Activated CD4-positive, alpha-beta memory T cell treated with anti-CD3 and anti-CD28 coated beads, Interleukin-2, amount 10 ng/mL, durations not matched to agents 7 days and 5 days (primary cell): ENCODE data around the gene PDE1C. TPM values are rescaled to one million over a fixed set of nuclear protein-coding genes. Genes with fewer than 3 reads are reported as not detected.

Experiments used
- CTCF ChIA-PET: fragments of 350-600 bp; sonication (Branson Sonifier 250); formaldehyde crosslinking; loops from one replicate; lab custom pipeline; 2021; ENCODE audit warnings: antibody characterized with exemption, inconsistent platforms; lab: Charles Lee
- POLR2A ChIA-PET: fragments of 350-600 bp; sonication (Branson Sonifier 250); formaldehyde crosslinking; loops from one replicate; lab custom pipeline; 2021; ENCODE audit warnings: antibody characterized with exemption; lab: Charles Lee
- DNase-seq: peaks from one replicate; pipeline ENCODE4 v3.0.0-alpha.2; 2020
- H3K27ac Mint-ChIP-seq: one replicate; pipeline ENCODE4 v1.8.0; 2021; ENCODE audit warnings: mild to moderate bottlenecking, mixed read lengths
- H3K27me3 Mint-ChIP-seq: one replicate; pipeline ENCODE4 v1.8.0; 2021; ENCODE audit warnings: mixed read lengths
- H3K36me3 Mint-ChIP-seq: one replicate; pipeline ENCODE4 v1.8.0; 2021; ENCODE audit warnings: low read depth, mixed read lengths
- H3K4me1 Mint-ChIP-seq: one replicate; pipeline ENCODE4 v1.8.0; 2021; ENCODE audit warnings: mixed read lengths
- H3K4me3 Mint-ChIP-seq: one replicate; pipeline ENCODE4 v1.8.0; 2021; ENCODE audit warnings: mild to moderate bottlenecking, mixed read lengths
- H3K9me3 Mint-ChIP-seq: one replicate; pipeline ENCODE4 v1.8.0; 2021; ENCODE audit warnings: mixed read lengths
- total RNA-seq, 2 experiments: library from RNA; stranded (reverse); gene quantifications; one replicate each; pipeline ENCODE4 v1.2.3, GENCODE V29; 2021

The PDE1C gene
- total RNA-seq, 2 experiments from 2014 or later: not detected

GRCh38 chr7:31899356-31899927, 170.8 kb downstream of the PDE1C start:
- POLR2A ChIA-PET: no interaction called here

DNA sequence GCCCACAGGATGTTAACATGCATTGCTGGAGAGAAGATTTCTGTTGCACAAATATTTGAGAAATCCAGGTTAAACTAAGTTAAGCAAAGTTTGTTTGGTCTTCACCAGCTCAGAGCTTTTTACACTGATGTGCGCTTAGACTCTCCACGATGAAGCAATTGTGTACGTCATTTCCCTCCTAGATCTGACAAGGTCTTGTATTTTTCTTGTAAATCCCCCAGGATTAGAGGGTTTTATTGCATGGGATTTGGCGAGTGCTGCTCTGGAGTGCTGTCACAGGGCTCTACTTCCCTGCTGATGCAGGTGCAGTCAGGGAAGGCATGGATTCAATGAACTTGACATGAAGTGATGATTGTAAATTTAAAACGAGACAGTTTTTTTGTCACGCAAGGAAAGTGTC, 173.3 kb downstream of the PDE1C start:
- no peak overlapping the region for H3K27ac Mint-ChIP-seq
- peaks cover 2% of the 10 kb centered on the region for H3K9me3 Mint-ChIP-seq
- no peaks in the 10 kb centered on the region for H3K27me3 Mint-ChIP-seq
- H3K4me1 Mint-ChIP-seq: no peaks in the 10 kb centered on the region
- ChIA-PET CTCF (no interaction called here), POLR2A (no interaction called here)
- H3K36me3 Mint-ChIP-seq: no peaks in the 10 kb centered on the region
- H3K4me3 Mint-ChIP-seq: no peak overlapping the region
- no peak for DNase-seq

More at GRCh38 chr7:31899356-31899927, 170.8 kb downstream of the PDE1C start:
- Mint-ChIP-seq H3K27me3 (no peaks in the 10 kb centered on the region), H3K4me3 (no peak overlapping the region), H3K27ac (no peak overlapping the region), H3K9me3 (peaks cover 2% of the 10 kb centered on the region), H3K36me3 (no peaks in the 10 kb centered on the region), H3K4me1 (no peaks in the 10 kb centered on the region)
- no peak for DNase-seq
- CTCF ChIA-PET: no interaction called here

- Mint-ChIP-seq H3K36me3 (no peaks in the 10 kb centered on the region), H3K4me1 (no peaks in the 10 kb centered on the region), H3K27ac (no peak overlapping the region), H3K4me3 (no peak overlapping the region), H3K9me3 (peaks cover 2% of the 10 kb centered on the region), H3K27me3 (no peaks in the 10 kb centered on the region)
- ChIA-PET CTCF (no interaction called here), POLR2A (no interaction called here)
- DNase-seq: no peak
Observed at GRCh38 chr7:31894308-31894707, 175.9 kb downstream of the PDE1C start.

GRCh38 chr7:31893365-31893764, 176.8 kb downstream of the PDE1C start:
- ChIA-PET POLR2A (no interaction called here), CTCF (no interaction called here)
- no peaks in the 10 kb centered on the region for H3K27me3 Mint-ChIP-seq
- H3K4me3 Mint-ChIP-seq: no peak overlapping the region
- no peak overlapping the region for H3K27ac Mint-ChIP-seq
- no peaks in the 10 kb centered on the region for H3K4me1 Mint-ChIP-seq
- H3K9me3 Mint-ChIP-seq: peaks cover 2% of the 10 kb centered on the region
- DNase-seq: no peak
- no peaks in the 10 kb centered on the region for H3K36me3 Mint-ChIP-seq

DNA sequence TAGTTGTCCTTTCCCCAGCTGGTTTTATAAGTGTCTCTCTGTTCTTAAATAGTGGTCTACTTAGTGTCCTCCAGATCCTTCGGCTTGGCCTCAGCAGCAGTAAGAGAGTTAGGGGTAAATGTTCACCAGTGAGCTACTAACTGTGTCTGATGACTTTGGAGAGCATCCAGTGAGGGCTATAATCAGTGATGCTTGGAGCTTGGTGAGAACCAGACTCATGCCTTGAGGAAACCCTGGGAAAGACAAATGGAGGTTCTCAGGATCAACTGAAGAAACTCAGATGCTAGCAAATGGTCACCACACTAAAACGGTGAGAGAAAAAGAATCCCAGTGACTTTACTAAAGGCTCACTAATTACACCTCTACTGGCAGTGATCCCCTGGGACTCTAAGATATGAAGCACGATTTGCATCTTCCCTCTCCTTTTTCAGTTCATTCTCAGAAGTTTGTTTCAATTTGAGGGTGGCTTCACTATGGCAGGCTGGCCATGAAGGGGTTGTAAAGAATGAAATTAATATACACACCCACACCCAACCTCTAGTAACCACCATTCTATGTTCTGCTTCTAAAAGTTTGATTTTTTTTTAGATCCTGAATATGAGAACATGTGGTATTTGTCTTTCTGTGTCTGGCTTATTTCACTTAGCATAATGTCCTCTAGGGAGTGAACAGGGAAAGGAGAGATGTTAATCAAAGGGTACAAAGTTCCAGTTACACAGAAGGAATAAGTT, 177.9 kb downstream of the PDE1C start:
- Mint-ChIP-seq H3K27ac (no peak overlapping the region), H3K36me3 (no peaks in the 10 kb centered on the region), H3K9me3 (peaks cover 2% of the 10 kb centered on the region), H3K4me1 (no peaks in the 10 kb centered on the region), H3K4me3 (no peak overlapping the region), H3K27me3 (no peaks in the 10 kb centered on the region)
- no peak for DNase-seq
- ChIA-PET POLR2A (no interaction called here), CTCF (no interaction called here)

- Mint-ChIP-seq H3K27me3 (no peaks in the 10 kb centered on the region), H3K36me3 (no peaks in the 10 kb centered on the region), H3K4me1 (no peaks in the 10 kb centered on the region), H3K9me3 (peaks cover 12% of the 10 kb centered on the region), H3K27ac (no peak overlapping the region), H3K4me3 (no peak overlapping the region)
- ChIA-PET POLR2A (no interaction called here), CTCF (no interaction called here)
- DNase-seq: no peak
Observed at GRCh38 chr7:31890766-31891165, 179.4 kb downstream of the PDE1C start.

- CTCF ChIA-PET: no interaction called here
Observed at GRCh38 chr7:31890198-31890597, 180.0 kb downstream of the PDE1C start.

GRCh38 chr7:31887006-31887405, 183.2 kb downstream of the PDE1C start:
- no peak overlapping the region for H3K4me3 Mint-ChIP-seq
- no peak overlapping the region for H3K27ac Mint-ChIP-seq
- H3K9me3 Mint-ChIP-seq: peaks cover 9% of the 10 kb centered on the region
- DNase-seq: no peak
- ChIA-PET CTCF (no interaction called here), POLR2A (no interaction called here)
- no peaks in the 10 kb centered on the region for H3K36me3 Mint-ChIP-seq
- H3K4me1 Mint-ChIP-seq: no peaks in the 10 kb centered on the region
- H3K27me3 Mint-ChIP-seq: no peaks in the 10 kb centered on the region

More at GRCh38 chr7:31890198-31890597, 180.0 kb downstream of the PDE1C start:
- no peaks in the 10 kb centered on the region for H3K27me3 Mint-ChIP-seq
- peaks cover 12% of the 10 kb centered on the region for H3K9me3 Mint-ChIP-seq
- H3K4me1 Mint-ChIP-seq: no peaks in the 10 kb centered on the region
- DNase-seq: no peak
- POLR2A ChIA-PET: no interaction called here
- no peaks in the 10 kb centered on the region for H3K36me3 Mint-ChIP-seq
- H3K4me3 Mint-ChIP-seq: no peak overlapping the region
- no peak overlapping the region for H3K27ac Mint-ChIP-seq

DNA sequence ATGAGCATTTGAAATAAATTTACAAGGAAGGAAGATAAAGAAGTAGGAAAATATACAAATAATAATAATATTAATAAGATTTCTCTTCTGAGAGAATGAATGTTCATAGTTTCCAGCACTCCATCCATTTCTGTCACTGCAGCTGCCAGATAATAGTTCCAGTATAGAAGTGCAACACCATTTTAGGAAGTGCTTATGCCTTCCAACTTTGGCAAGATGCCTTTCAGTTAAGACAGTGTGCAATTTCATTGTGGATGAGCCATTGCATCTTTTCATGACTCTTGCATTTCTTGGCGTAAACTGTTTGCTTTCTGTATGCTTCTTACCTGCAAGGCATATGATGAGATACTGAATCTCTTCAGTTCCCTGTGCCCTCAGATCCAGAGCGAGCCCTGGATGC, 185.0 kb downstream of the PDE1C start:
- no peak overlapping the region for H3K27ac Mint-ChIP-seq
- H3K9me3 Mint-ChIP-seq: peaks cover 12% of the 10 kb centered on the region
- DNase-seq: no peak
- no peak overlapping the region for H3K4me3 Mint-ChIP-seq
- ChIA-PET POLR2A (no interaction called here), CTCF (no interaction called here)
- H3K36me3 Mint-ChIP-seq: no peaks in the 10 kb centered on the region
- no peaks in the 10 kb centered on the region for H3K4me1 Mint-ChIP-seq
- no peaks in the 10 kb centered on the region for H3K27me3 Mint-ChIP-seq

- Mint-ChIP-seq H3K36me3 (no peaks in the 10 kb centered on the region), H3K27me3 (no peaks in the 10 kb centered on the region), H3K27ac (no peak overlapping the region), H3K9me3 (peaks cover 14% of the 10 kb centered on the region), H3K4me3 (no peak overlapping the region), H3K4me1 (no peaks in the 10 kb centered on the region)
- ChIA-PET CTCF (no interaction called here), POLR2A (no interaction called here)
- DNase-seq: no peak
Observed at GRCh38 chr7:31883761-31884164, 186.4 kb downstream of the PDE1C start.

DNA sequence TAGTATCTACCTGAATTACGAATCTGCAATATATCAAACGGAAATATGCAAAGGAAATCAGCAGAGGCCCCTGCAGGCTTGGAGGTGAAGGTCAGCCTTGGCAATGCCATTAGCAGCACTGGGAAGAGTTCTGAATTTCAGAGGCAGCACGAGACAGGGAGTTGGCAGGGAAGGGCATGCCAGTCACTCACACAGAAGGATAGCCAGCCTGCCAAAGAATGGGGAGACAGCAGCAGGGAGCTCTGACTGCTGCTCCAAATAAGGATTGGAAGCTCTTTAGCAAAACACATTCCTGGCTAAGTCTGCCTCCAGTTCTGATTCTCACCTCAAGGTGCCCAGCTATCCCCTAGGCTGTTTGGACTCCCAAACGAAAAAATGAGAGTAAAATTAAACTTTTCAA, 188.0 kb downstream of the PDE1C start:
- DNase-seq: no peak
- no peak overlapping the region for H3K4me3 Mint-ChIP-seq
- POLR2A ChIA-PET: no interaction called here
- peaks cover 14% of the 10 kb centered on the region for H3K9me3 Mint-ChIP-seq
- H3K27me3 Mint-ChIP-seq: no peaks in the 10 kb centered on the region
- no peaks in the 10 kb centered on the region for H3K36me3 Mint-ChIP-seq
- H3K27ac Mint-ChIP-seq: no peak overlapping the region
- no peaks in the 10 kb centered on the region for H3K4me1 Mint-ChIP-seq
- CTCF ChIA-PET: no interaction called here

- Mint-ChIP-seq H3K36me3 (no peaks in the 10 kb centered on the region), H3K27me3 (no peaks in the 10 kb centered on the region), H3K9me3 (peaks cover 5% of the 10 kb centered on the region), H3K4me1 (no peaks in the 10 kb centered on the region), H3K27ac (no peak overlapping the region), H3K4me3 (no peak overlapping the region)
- DNase-seq: no peak
- ChIA-PET POLR2A (no interaction called here), CTCF (no interaction called here)
Observed at GRCh38 chr7:31878875-31879274, 191.3 kb downstream of the PDE1C start.

- Mint-ChIP-seq H3K36me3 (no peaks in the 10 kb centered on the region), H3K27me3 (no peaks in the 10 kb centered on the region), H3K4me3 (no peak overlapping the region), H3K4me1 (no peaks in the 10 kb centered on the region), H3K27ac (no peak overlapping the region), H3K9me3 (peaks cover 2% of the 10 kb centered on the region)
- no peak for DNase-seq
- CTCF ChIA-PET: no interaction called here
- POLR2A ChIA-PET: no interaction called here
Observed at GRCh38 chr7:31875424-31875823, 194.8 kb downstream of the PDE1C start.
